LNCaP clone FGC (cell line): Measurements from ENCODE around the gene HLA-DRA.

Experiments used
- DNase-seq: peaks from one replicate; pipeline ENCODE4 v3.0.0-alpha.2; 2011; ENCODE audit warnings: low read depth
- H3K4me3 ChIP-seq: 2 replicates; pipeline ENCODE4 v1.5.1; 2011; ENCODE audit warnings: mild to moderate bottlenecking, low read depth, low read length, control low read depth
- TF ChIP-seq, protein P1 (sequence below): IDR thresholded peaks from 2 replicates; pipeline ENCODE4 v1.5.1; 2012; ENCODE audit warnings: mild to moderate bottlenecking; ENCODE audit not compliant: control insufficient read depth, insufficient read depth; ENCODE audit errors: extremely low read depth

Gene HLA-DRA

DNA sequence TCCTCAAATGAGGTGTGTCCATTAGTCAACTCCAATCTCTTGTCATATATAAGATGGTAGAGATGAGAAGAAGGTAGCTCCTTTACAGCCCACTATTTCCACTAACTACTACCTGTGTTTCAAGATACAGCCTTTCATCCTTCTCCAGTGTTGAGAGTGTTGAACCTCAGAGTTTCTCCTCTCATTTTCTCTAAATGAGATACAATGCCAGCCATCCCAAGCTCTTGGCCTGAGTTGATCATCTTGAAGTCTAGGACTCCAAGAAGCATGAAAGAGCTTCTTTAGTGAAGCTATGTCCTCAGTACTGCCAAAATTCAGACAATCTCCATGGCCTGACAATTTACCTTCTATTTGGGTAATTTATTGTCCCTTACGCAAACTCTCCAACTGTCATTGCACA, 548 bp upstream of the HLA-DRA start:
- DNase-seq = no peak
- TF ChIP-seq, protein P1, sequence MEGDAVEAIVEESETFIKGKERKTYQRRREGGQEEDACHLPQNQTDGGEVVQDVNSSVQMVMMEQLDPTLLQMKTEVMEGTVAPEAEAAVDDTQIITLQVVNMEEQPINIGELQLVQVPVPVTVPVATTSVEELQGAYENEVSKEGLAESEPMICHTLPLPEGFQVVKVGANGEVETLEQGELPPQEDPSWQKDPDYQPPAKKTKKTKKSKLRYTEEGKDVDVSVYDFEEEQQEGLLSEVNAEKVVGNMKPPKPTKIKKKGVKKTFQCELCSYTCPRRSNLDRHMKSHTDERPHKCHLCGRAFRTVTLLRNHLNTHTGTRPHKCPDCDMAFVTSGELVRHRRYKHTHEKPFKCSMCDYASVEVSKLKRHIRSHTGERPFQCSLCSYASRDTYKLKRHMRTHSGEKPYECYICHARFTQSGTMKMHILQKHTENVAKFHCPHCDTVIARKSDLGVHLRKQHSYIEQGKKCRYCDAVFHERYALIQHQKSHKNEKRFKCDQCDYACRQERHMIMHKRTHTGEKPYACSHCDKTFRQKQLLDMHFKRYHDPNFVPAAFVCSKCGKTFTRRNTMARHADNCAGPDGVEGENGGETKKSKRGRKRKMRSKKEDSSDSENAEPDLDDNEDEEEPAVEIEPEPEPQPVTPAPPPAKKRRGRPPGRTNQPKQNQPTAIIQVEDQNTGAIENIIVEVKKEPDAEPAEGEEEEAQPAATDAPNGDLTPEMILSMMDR = no peak

DNA sequence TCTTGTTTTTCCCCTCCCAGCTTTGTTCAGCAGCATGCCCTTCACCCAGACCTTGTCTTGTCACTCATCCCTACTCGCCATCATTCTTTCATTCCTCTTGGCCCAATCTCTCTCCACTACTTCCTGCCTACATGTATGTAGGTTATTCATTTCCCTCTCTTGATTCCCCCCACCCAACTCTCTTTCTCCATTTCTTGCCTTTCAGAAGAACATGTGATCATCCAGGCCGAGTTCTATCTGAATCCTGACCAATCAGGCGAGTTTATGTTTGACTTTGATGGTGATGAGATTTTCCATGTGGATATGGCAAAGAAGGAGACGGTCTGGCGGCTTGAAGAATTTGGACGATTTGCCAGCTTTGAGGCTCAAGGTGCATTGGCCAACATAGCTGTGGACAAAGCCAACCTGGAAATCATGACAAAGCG, 2.6 kb downstream of the HLA-DRA start:
- DNase-seq = no peak
- no peak overlapping the region for H3K4me3 ChIP-seq
- TF ChIP-seq, protein P1 = no peak

More for the DNA sequence above, 548 bp upstream of the HLA-DRA start:
- H3K4me3 ChIP-seq = no peak overlapping the region

DNA sequence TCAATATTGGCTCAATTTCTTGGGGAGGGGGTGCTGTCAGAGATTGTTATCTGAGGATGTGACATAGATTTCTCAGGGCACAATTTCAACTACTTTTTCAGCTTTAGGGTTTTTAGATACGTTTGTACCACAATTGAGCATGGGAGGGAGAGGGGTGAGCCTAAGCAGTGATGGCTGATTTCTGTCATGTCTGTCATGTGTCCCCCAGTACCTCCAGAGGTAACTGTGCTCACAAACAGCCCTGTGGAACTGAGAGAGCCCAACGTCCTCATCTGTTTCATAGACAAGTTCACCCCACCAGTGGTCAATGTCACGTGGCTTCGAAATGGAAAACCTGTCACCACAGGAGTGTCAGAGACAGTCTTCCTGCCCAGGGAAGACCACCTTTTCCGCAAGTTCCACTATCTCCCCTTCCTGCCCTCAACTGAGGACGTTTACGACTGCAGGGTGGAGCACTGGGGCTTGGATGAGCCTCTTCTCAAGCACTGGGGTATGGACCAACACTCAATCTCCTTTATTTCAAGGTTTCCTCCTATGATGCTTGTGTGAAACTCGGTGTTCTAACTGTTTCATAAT, 3.4 kb downstream of the HLA-DRA start:
- TF ChIP-seq, protein P1 = no peak
- H3K4me3 ChIP-seq = no peak overlapping the region
- DNase-seq = no peak

DNA sequence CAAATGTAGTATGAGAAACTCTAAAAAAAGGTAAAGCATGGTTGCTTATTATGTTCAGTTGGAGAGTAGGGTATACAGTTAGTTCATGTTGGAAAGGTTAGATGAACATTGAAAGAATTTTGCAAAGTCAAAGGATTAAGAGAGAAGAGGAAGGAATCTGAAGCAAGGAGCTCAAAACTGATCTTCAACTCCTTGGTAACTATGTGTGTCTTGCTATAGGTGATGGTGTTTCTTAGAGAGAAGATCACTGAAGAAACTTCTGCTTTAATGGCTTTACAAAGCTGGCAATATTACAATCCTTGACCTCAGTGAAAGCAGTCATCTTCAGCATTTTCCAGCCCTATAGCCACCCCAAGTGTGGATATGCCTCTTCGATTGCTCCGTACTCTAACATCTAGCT, 4.7 kb downstream of the HLA-DRA start:
- TF ChIP-seq, protein P1 = no peak
- no peak overlapping the region for H3K4me3 ChIP-seq
- no peak for DNase-seq

DNA sequence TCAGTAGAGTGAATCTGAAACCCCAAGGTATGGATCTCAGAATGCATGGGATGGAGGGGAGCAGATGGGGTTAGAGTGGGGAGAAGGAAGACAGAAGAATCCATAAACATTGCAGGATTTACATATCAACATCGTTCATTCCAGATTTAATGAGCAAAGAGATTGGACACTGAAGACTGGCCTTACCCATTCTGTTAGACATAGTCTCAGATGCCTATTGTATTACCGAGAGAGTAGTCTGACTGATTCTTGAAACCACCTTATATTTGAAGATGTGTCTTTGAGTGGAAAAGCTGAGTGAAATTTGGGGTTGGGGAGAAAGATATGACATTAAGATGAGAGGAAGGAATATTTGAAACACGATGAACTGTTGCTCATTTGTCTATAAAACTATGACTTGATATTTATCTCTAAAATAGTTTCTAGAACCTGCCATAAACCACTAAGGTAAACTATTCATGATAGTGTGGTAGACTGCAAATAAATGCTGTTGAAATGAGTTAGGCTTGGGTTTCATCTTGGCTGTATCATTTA, 5.7 kb downstream of the HLA-DRA start:
- H3K4me3 ChIP-seq = no peak overlapping the region
- no peak for DNase-seq
- TF ChIP-seq, protein P1 = no peak

DNA sequence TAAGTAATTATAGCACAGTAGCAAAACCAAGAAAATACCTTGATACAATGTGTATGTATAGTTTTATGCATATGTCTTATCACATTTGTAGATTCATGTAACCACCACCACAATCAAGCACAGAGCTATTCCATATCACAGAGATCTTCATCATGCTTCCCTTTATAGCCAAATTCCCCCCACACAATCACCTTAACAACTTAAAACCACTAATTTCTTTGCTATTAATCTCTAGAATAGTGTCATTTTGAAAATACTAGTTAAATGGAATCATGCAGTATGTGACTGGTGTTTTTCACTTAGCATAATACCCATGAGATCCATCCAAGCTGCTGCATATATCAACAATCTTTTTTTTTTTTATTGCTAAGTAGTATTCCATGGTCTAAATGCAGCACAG, 8.2 kb downstream of the HLA-DRA start:
- DNase-seq = no peak
- TF ChIP-seq, protein P1 = no peak
- no peak overlapping the region for H3K4me3 ChIP-seq
